Kidney (tissue), 14 donors: ENCODE data around the gene HSPA8. TPM values are rescaled to one million over a fixed set of nuclear protein-coding genes. Genes with fewer than 3 reads are reported as not detected.
A peak's percentile ranks its signal among the peaks of the same experiment; 100 is the strongest.

Source experiments
- DNase-seq, 5 donors: peaks; one replicate each; pipeline ENCODE4 v3.0.0-alpha.2; 2013 to 2020
- FAIRE-seq: peaks from 2 replicates; lab custom pipeline; 2012; peaks lifted over from hg19 to GRCh38; lab: Jason Lieb, UNC
- H3K27ac ChIP-seq, 2 donors: one replicate each; pipeline ENCODE4 v1.7.0; 2013; ENCODE audit warnings: low read depth in 2 of 2, low read length in 2 of 2, inconsistent platforms in 1 of 2
- H3K27me3 ChIP-seq: one replicate; pipeline ENCODE4 v1.7.1; 2013; ENCODE audit warnings: low read length, inconsistent platforms; ENCODE audit not compliant: control insufficient read depth, insufficient read depth
- H3K36me3 ChIP-seq, 3 donors: one replicate each; pipeline versions ENCODE4 v1.7.0 to v1.7.1; 2013; ENCODE audit warnings: low read length in 3 of 3, control low read depth in 1 of 3, inconsistent platforms in 1 of 3; ENCODE audit not compliant: insufficient read depth in 3 of 3, control insufficient read depth in 2 of 3
- H3K4me1 ChIP-seq, 3 donors: one replicate each; pipeline versions ENCODE4 v1.7.0 to v1.7.1; 2013; ENCODE audit warnings: low read length in 3 of 3, inconsistent platforms in 1 of 3, low read depth in 1 of 3; ENCODE audit not compliant: control insufficient read depth in 2 of 3, insufficient read depth in 2 of 3
- H3K4me3 ChIP-seq, 3 donors: one replicate each; pipeline versions ENCODE4 v1.7.0 to v1.8.1; 2013; ENCODE audit warnings: low read length in 3 of 3, control low read depth in 1 of 3, inconsistent platforms in 1 of 3
- H3K9ac ChIP-seq, 3 donors: one replicate each; pipeline versions ENCODE4 v1.7.0 to v1.7.1; 2013; ENCODE audit warnings: low read length in 3 of 3, control low read depth in 1 of 3, inconsistent platforms in 1 of 3
- H3K9me3 ChIP-seq, 3 donors: one replicate each; pipeline versions ENCODE4 v1.7.0 to v1.7.1; 2013; ENCODE audit warnings: low read length in 3 of 3, control low read depth in 1 of 3, inconsistent platforms in 1 of 3; ENCODE audit not compliant: control insufficient read depth in 2 of 3, insufficient read depth in 1 of 3
- CTCF ChIP-seq: IDR thresholded peaks from 3 replicates; pipeline ENCODE4 v1.5.1; 2012; ENCODE audit warnings: mild to moderate bottlenecking, moderate library complexity, borderline replicate concordance; ENCODE audit not compliant: insufficient read depth; ENCODE audit errors: extremely low read depth
- intact Hi-C: fragments of 100-400 bp; cut with DNase I; formaldehyde crosslinking; loops from one replicate; pipeline ENCODE4 v1.11.1; 2022
- polyA plus RNA-seq: library from polyadenylated mRNA; stranded (reverse); fragments of 350-450 nt; fragmentation: Illumina TruSeq; extraction: RNeasy Lipid Tissue Mini Kit (QIAGEN cat#74804); gene quantifications from one replicate; pipeline ENCODE4 v1.2.3, GENCODE V29; 2014; ENCODE audit warnings: low read depth, low replicate concordance; ENCODE audit not compliant: insufficient read depth
- total RNA-seq: library from RNA; stranded (reverse); fragmentation: NEBNext Ultra II Directional; extraction: Animal tissue kit (Norgen Biotek cat#: 25700); gene quantifications from one replicate; pipeline ENCODE4 v1.2.1, GENCODE V29; 2021
- donor health status: control.
- donor health status: control.
- donor health status: control.
- donor health status: control.
- donor health status: control.
- donor health status: DM: yes; HTN: yes; CAD: no.
- donor health status: Normal renal cell carcinoma (clear cell type).

Gene HSPA8
- total and polyA plus RNA-seq, 2 donors from 2014 or later: 869 to 1,081 TPM

- no peak for TF ChIP-seq CTCF
- H3K4me3 ChIP-seq: no peak overlapping the region
- no peaks in the 10 kb centered on the region for H3K4me1 ChIP-seq
- intact Hi-C loops: no loop called here
- no peak overlapping the region for H3K9ac ChIP-seq
- no peaks in the 10 kb centered on the region for H3K27me3 ChIP-seq
- DNase-seq (peak in 3 of 5 donors; percentile 34 to 74 (median 71)), FAIRE-seq (no peak)
- no peak overlapping the region for H3K27ac ChIP-seq
- no peaks in the 10 kb centered on the region for H3K9me3 ChIP-seq
- H3K36me3 ChIP-seq: no peaks in the 10 kb centered on the region
Measured at GRCh38 chr11:123110397-123110796, 48.5 kb upstream of the HSPA8 start.

GRCh38 chr11:123107945-123108495 lies 46.1 kb upstream of the HSPA8 start:
- Histone ChIP-seq H3K9ac (no peak overlapping the region), H3K9me3 (no peaks in the 10 kb centered on the region), H3K27me3 (no peaks in the 10 kb centered on the region), H3K36me3 (no peaks in the 10 kb centered on the region), H3K4me3 (no peak overlapping the region), H3K27ac (no peak overlapping the region), H3K4me1 (no peaks in the 10 kb centered on the region)
- no peak for TF ChIP-seq CTCF
- DNase-seq (no peak), FAIRE-seq (no peak)
- intact Hi-C loops: loop anchor here (5.0 kb wide), 1 partner anchor 139 kb away; no protein-coding TSS in a partner anchor

GRCh38 chr11:123104697-123105096 lies 42.8 kb upstream of the HSPA8 start:
- Histone ChIP-seq H3K9ac (no peak overlapping the region), H3K36me3 (no peaks in the 10 kb centered on the region), H3K4me3 (no peak overlapping the region), H3K27ac (no peak overlapping the region), H3K4me1 (no peaks in the 10 kb centered on the region), H3K27me3 (no peaks in the 10 kb centered on the region), H3K9me3 (no peaks in the 10 kb centered on the region)
- no peak for FAIRE-seq
- DNase-seq: no peak
- no peak for TF ChIP-seq CTCF
- intact Hi-C loops: loop anchor here (5.0 kb wide), 1 partner anchor 143 kb away; no protein-coding TSS in a partner anchor
